GM12878 (cell line): ENCODE data around the gene MFN2. TPM values are rescaled to one million over a fixed set of nuclear protein-coding genes. Genes with fewer than 3 reads are reported as not detected.

ENCODE experiments used
- ATAC-seq: fragments of 200-7000 bp; cut with Tn5 transposase; 3 replicates; pipeline ENCODE4 v1.9.1; 2020; ENCODE audit warnings: mild to moderate bottlenecking, moderate library complexity
- BruUV-seq: library from RNA; stranded (reverse); fragments of 400-500 nt; replicated peaks from 2 replicates; lab custom pipeline; 2021; lab: Mats Ljungman, UMichigan
- CTCF ChIA-PET: fragments of 300-600 bp; sonication (Branson Sonifier 250); formaldehyde crosslinking; extraction: SDS; loops from one replicate; lab custom pipeline; 2021; ENCODE audit warnings: inconsistent platforms; lab: Yijun Ruan, JAX
- POLR2A ChIA-PET: fragments of 350-600 bp; formaldehyde crosslinking; extraction: SDS; loops from one replicate; lab custom pipeline; 2021; ENCODE audit warnings: inconsistent platforms; lab: Charles Lee
- RAD21 ChIA-PET: fragments of 300-600 bp; sonication (Branson Sonifier 250); formaldehyde crosslinking; loops from one replicate; lab custom pipeline; 2023; ENCODE audit warnings: antibody characterized with exemption; ENCODE audit not compliant: unreplicated experiment; lab: Charles Lee
- SMC1A ChIA-PET: fragments of 300-600 bp; sonication (Branson Sonifier 250); formaldehyde crosslinking; loops from one replicate; lab custom pipeline; 2023; ENCODE audit not compliant: unreplicated experiment, uncharacterized antibody; lab: Charles Lee
- DNase-seq: peaks from one replicate; pipeline ENCODE4 v3.0.0-alpha.2; 2011; ENCODE audit warnings: low read depth, low spot score
- FAIRE-seq: peaks from 3 replicates; lab custom pipeline; 2011; peaks lifted over from hg19 to GRCh38; lab: Jason Lieb, UNC
- H2AFZ ChIP-seq: 2 replicates; pipeline ENCODE4 v1.6.0; 2011; ENCODE audit warnings: low read depth, low read length, control low read depth; ENCODE audit not compliant: control insufficient read depth
- H3K27ac ChIP-seq: 2 replicates; pipeline ENCODE4 v1.5.1; 2011; ENCODE audit warnings: control low read depth; ENCODE audit not compliant: control insufficient read depth, insufficient read depth
- H3K27me3 ChIP-seq, 2 experiments: replicated peaks in 1 of 2; 2 replicates each; pipeline versions ENCODE4 v1.6.0 to v1.6.1; 2011; ENCODE audit warnings: low read length in 1 of 2; ENCODE audit not compliant: control insufficient read depth in 2 of 2, insufficient read depth in 2 of 2
- H3K36me3 ChIP-seq, 2 experiments: 2 replicates each; pipeline ENCODE4 v1.5.1; 2011; ENCODE audit warnings: low read length in 1 of 2; ENCODE audit not compliant: control insufficient read depth in 2 of 2, insufficient read depth in 2 of 2
- H3K4me1 ChIP-seq: 2 replicates; pipeline ENCODE4 v1.6.1; 2011; ENCODE audit warnings: mild to moderate bottlenecking, low read length, moderate library complexity, mixed read lengths; ENCODE audit not compliant: control insufficient read depth, insufficient read depth
- H3K4me2 ChIP-seq: 2 replicates; pipeline ENCODE4 v1.6.0; 2011; ENCODE audit warnings: control low read depth; ENCODE audit not compliant: control insufficient read depth, insufficient read depth
- H3K4me3 ChIP-seq: fragments of 200-600 bp; sonication (generic); 2 replicates; pipeline ENCODE4 v1.5.1; 2016
- H3K79me2 ChIP-seq: 2 replicates; pipeline ENCODE4 v1.6.0; 2011; ENCODE audit warnings: low read length; ENCODE audit not compliant: control insufficient read depth, insufficient read depth
- H3K9ac ChIP-seq: 2 replicates; pipeline ENCODE4 v1.8.0; 2011; ENCODE audit warnings: low read length, control low read depth, mixed read lengths; ENCODE audit not compliant: control insufficient read depth, insufficient read depth
- H3K9me3 ChIP-seq: replicated peaks from 3 replicates; pipeline ENCODE4 v1.5.1; 2011; ENCODE audit warnings: mild to moderate bottlenecking, low read length; ENCODE audit not compliant: control insufficient read depth, insufficient read depth
- H4K20me1 ChIP-seq: 2 replicates; pipeline ENCODE4 v1.6.0; 2011; ENCODE audit not compliant: control insufficient read depth, insufficient read depth
- NFIC ChIP-seq: IDR thresholded peaks from 2 replicates; pipeline ENCODE4 v1.6.1; 2012; ENCODE audit warnings: low read depth, mild to moderate bottlenecking, inconsistent platforms, low read length, moderate library complexity
- NR2F1 ChIP-seq: fragments of 450-650 bp; conservative IDR thresholded peaks from 2 replicates; pipeline ENCODE4 v1.6.1; 2017; ENCODE audit warnings: mild to moderate bottlenecking
- POU2F2 ChIP-seq: IDR thresholded peaks from 3 replicates; pipeline ENCODE4 v1.6.1; 2011; ENCODE audit warnings: low read depth, mild to moderate bottlenecking, low read length, borderline replicate concordance
- RUNX3 ChIP-seq: IDR thresholded peaks from 2 replicates; pipeline ENCODE4 v1.6.1; 2012; ENCODE audit warnings: low read length, inconsistent platforms
- WGBS: methylation state at CpG from one replicate; pipeline ENCODE4 v1.1.6; 2016; ENCODE audit warnings: low lambda C conversion rate; ENCODE audit not compliant: insufficient replicate concordance, insufficient coverage; ENCODE audit errors: missing lambda C conversion rate; 5-methylcytosine and 5-hydroxymethylcytosine counted together
- in situ Hi-C: fragments of 300-500 bp; cut with MboI; formaldehyde crosslinking; loops from 9 replicates; pipeline ENCODE4 v1.14.3; 2018; ENCODE audit warnings: mixed read lengths
- intact Hi-C: fragments of 100-400 bp; cut with micrococcal nuclease; formaldehyde crosslinking; loops from one replicate; pipeline ENCODE4 v1.14.2; 2022; ENCODE audit not compliant: unreplicated experiment
- polyA plus RNA-seq, 11 experiments: library from polyadenylated mRNA; depleted of rRNA in 4 of 11; unstranded in 6 of 11; stranded (reverse) in 5 of 11; fragments of >200 nt; fragmentation: Nextera tagmentation in 4 of 11; fragmentation: Illumina TruSeq in 1 of 11; extraction: Ambion mirVana in 4 of 11; extraction: Trizol in 1 of 11; gene quantifications; 1 replicate in 1 of 11; 2 replicates in 10 of 11; pipeline versions ENCODE4 v1.2.1 to v1.2.3, GENCODE V29; 2011 to 2016; ENCODE audit warnings: inconsistent platforms in 2 of 11, missing spikeins in 2 of 11, low read depth in 1 of 11
- total RNA-seq, 4 experiments: library from RNA; depleted of rRNA in 3 of 4; stranded (reverse); fragments of >200 nt in 3 of 4; fragmentation: Illumina TruSeq in 1 of 4; extraction: Trizol in 1 of 4; gene quantifications; 2 replicates each; pipeline versions ENCODE4 v1.2.1 to v1.2.3, GENCODE V29; 2013 to 2021

MFN2 gene
- total and polyA plus RNA-seq, 10 of the 15 experiments (the other 5 are each of a cell fraction or from before 2014, with no cell fraction given) = 5.3 to 64.4 (median 48.1) TPM

GRCh38 chr1:12005488-12006166, 25.4 kb downstream of the MFN2 start:
- H3K4me2 ChIP-seq = peak overlapping the region; percentile 38
- in situ Hi-C loops (no loop called here), intact Hi-C loops (no loop called here)
- H3K27ac ChIP-seq = peak overlapping the region; percentile 60
- no peak overlapping the region for H3K4me3 ChIP-seq
- H3K4me1 ChIP-seq = peaks cover 26% of the 10 kb centered on the region
- SMC1A ChIA-PET = interaction anchor here (0.7 to 3.1 kb wide), 7 partner anchors 14 to 73 kb away, joined by 3 to 14 read pairs (median 3); partner anchors contain the start of gene MIIP
- DNase-seq = no peak
- no peak overlapping the region for H2AFZ ChIP-seq
- H4K20me1 ChIP-seq = no peaks in the 10 kb centered on the region
- H3K79me2 ChIP-seq = no peaks in the 10 kb centered on the region
- no peak for TF ChIP-seq POU2F2
- peak; percentile 69; the same call in 1 of the 2 replicates for TF ChIP-seq NR2F1
- TF ChIP-seq NFIC = peak; percentile 44; the same call in 1 of the 2 replicates
- TF ChIP-seq RUNX3 = peak; percentile 70
- no peaks in the 10 kb centered on the region for H3K27me3 ChIP-seq
- FAIRE-seq = peak; percentile 65
- H3K9ac ChIP-seq = peak overlapping the region; percentile 15; the same call in 1 of the 2 replicates
- CTCF ChIA-PET = interaction anchor here (0.5 to 2.9 kb wide), 5 partner anchors 14 to 74 kb away, joined by 3 to 19 read pairs (median 4); partner anchors contain the start of gene MIIP
- H3K36me3 ChIP-seq = peaks cover 42 to 43% of the 10 kb centered on the region in 2 experiments
- 7% methylated on average over 9 of the region's 9 CpGs for WGBS
- no TSS peak for BruUV-seq
- H3K9me3 ChIP-seq = no peaks in the 10 kb centered on the region
- RAD21 ChIA-PET = interaction anchor here (1.4 to 2.7 kb wide), 4 partner anchors 34 to 73 kb away, joined by 4 to 13 read pairs (median 8); no protein-coding TSS in a partner anchor
- ATAC-seq = peak; percentile 53
- POLR2A ChIA-PET = interaction anchor here (1.3 kb wide), 1 partner anchor 44 kb away, joined by 3 read pairs; no protein-coding TSS in a partner anchor
